Choroid plexus epithelial cell (primary cell): ENCODE results near the gene ADGRE2.
"Not testable (repeated sequence)": the region's sequence is repeated elsewhere in the genome, so short reads cannot be mapped to it uniquely, and the experiment has no call there.

Experiments
- DNase-seq: peaks from one replicate; pipeline ENCODE4 v3.0.0-alpha.2; 2010; ENCODE audit warnings: low read depth
- H3K4me3 ChIP-seq: 2 replicates; pipeline ENCODE4 v1.5.1; 2011; ENCODE audit warnings: low read depth, mild to moderate bottlenecking, control low read depth, low read length, moderate library complexity
- CTCF ChIP-seq: conservative IDR thresholded peaks from 2 replicates; pipeline ENCODE4 v1.5.1; 2011; ENCODE audit warnings: low read depth, mild to moderate bottlenecking, control low read depth, inconsistent platforms, low read length, moderate library complexity

ADGRE2 gene

GRCh38 chr19:14772995-14773394 lies 5.4 kb downstream of the ADGRE2 start:
- no peak overlapping the region for H3K4me3 ChIP-seq
- DNase-seq: no peak
- no peak for TF ChIP-seq CTCF

- no peak for DNase-seq
- no peak for TF ChIP-seq CTCF
- H3K4me3 ChIP-seq: no peak overlapping the region
These were observed 5.9 kb downstream of the ADGRE2 start for GRCh38 chr19:14772467-14772866.

GRCh38 chr19:14770944-14771839 lies 7.2 kb downstream of the ADGRE2 start:
- H3K4me3 ChIP-seq: no peak overlapping the region
- TF ChIP-seq CTCF: no peak
- DNase-seq: no peak

GRCh38 chr19:14770136-14770535 lies 8.2 kb downstream of the ADGRE2 start:
- TF ChIP-seq CTCF: no peak
- DNase-seq: no peak
- no peak overlapping the region for H3K4me3 ChIP-seq

GRCh38 chr19:14769201-14769600 lies 9.2 kb downstream of the ADGRE2 start:
- no peak overlapping the region for H3K4me3 ChIP-seq
- no peak for DNase-seq
- no peak for TF ChIP-seq CTCF

DNA sequence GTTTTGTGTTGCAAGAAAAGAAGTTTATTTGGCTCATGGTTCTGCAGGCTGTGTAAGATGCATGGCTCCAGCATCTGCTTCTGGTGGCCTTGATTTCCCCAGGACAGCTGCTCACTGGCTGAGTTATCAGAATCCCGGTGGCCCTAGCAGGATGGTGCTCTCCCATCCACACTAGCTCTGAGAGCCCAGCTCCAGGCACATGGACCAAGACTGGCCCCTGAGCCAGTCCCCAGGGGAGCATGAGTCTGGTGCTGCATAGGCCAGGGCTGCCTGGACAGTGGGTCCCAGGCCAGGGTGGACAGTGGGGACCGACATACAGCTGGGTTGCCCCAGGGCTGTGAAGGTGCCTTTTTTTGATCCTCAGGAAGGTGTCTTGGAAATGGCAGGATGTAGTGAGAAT lies 10.4 kb downstream of the ADGRE2 start:
- no peak overlapping the region for H3K4me3 ChIP-seq
- no peak for DNase-seq
- no peak for TF ChIP-seq CTCF

- no peak for TF ChIP-seq CTCF
- DNase-seq: no peak
- H3K4me3 ChIP-seq: no peak overlapping the region
These were observed 10.8 kb downstream of the ADGRE2 start for GRCh38 chr19:14767466-14767971.

GRCh38 chr19:14765841-14766240 lies 12.5 kb downstream of the ADGRE2 start:
- not testable (repeated sequence) for H3K4me3 ChIP-seq, DNase-seq

DNA sequence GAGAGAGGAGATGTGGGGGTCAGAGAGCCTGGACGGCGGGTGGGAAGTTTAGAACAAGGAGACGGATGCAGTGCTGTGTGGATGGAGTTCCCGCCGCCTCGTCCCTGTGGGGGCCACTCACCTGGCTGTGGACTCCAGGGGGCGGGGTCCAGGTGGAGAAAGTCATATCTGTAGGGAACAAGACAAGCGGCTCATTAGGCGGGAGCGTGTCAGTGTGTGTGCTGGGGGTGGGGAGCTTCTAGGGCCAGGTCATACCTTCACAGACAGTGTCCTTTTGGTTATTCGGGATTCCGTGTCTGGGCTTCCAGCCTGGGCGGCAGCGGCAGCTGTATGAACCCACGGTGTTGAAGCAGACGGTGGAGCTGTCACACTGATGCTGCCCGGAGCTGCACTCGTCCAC lies 13.0 kb downstream of the ADGRE2 start:
- DNase-seq, H3K4me3 ChIP-seq: not testable (repeated sequence)
